KMS-11 (cell line): Measurements from ENCODE around the gene OR9A4.

Experiments used
- H2AFZ ChIP-seq: fragments of 200-600 bp; sonication (generic); 2 replicates; pipeline ENCODE4 v1.6.1; 2016; ENCODE audit warnings: antibody characterized with exemption, mixed run types, low read depth
- H3K27ac ChIP-seq: fragments of 200-600 bp; sonication (generic); 2 replicates; pipeline ENCODE4 v1.6.1; 2016; ENCODE audit warnings: mild to moderate bottlenecking, mixed run types
- H3K27me3 ChIP-seq: fragments of 200-600 bp; sonication (generic); 2 replicates; pipeline ENCODE4 v1.6.1; 2017; ENCODE audit warnings: mild to moderate bottlenecking, low read depth, mixed run types, moderate library complexity; ENCODE audit not compliant: insufficient read depth
- H3K36me3 ChIP-seq: fragments of 200-600 bp; sonication (generic); 2 replicates; pipeline ENCODE4 v1.6.1; 2017; ENCODE audit warnings: mild to moderate bottlenecking, mixed run types; ENCODE audit not compliant: insufficient read depth
- H3K4me1 ChIP-seq: fragments of 200-600 bp; sonication (generic); 2 replicates; pipeline ENCODE4 v1.6.1; 2016; ENCODE audit warnings: mild to moderate bottlenecking, low read depth, mixed run types; ENCODE audit not compliant: poor library complexity, severe bottlenecking
- H3K4me2 ChIP-seq: fragments of 200-600 bp; sonication (generic); 2 replicates; pipeline ENCODE4 v1.7.0; 2016; ENCODE audit warnings: mild to moderate bottlenecking, mixed run types
- H3K4me3 ChIP-seq: fragments of 200-600 bp; sonication (generic); IDR thresholded peaks from 2 replicates; pipeline ENCODE4 v1.6.1; 2017; ENCODE audit warnings: low read depth, low read length, mixed read lengths; ENCODE audit not compliant: insufficient read depth
- H3K79me2 ChIP-seq: fragments of 200-600 bp; sonication (generic); 2 replicates; pipeline ENCODE4 v1.6.1; 2016; ENCODE audit warnings: low read depth, mixed run types; ENCODE audit not compliant: insufficient read depth
- H3K9ac ChIP-seq: fragments of 200-600 bp; sonication (generic); 2 replicates; pipeline ENCODE4 v1.6.1; 2016; ENCODE audit warnings: mild to moderate bottlenecking, mixed run types
- H4K20me1 ChIP-seq: fragments of 200-600 bp; sonication (generic); 2 replicates; pipeline ENCODE4 v1.6.1; 2016; ENCODE audit warnings: mild to moderate bottlenecking, mixed run types; ENCODE audit not compliant: insufficient read depth
- CTCF ChIP-seq: fragments of 200-600 bp; sonication (generic); conservative IDR thresholded peaks from 2 replicates; pipeline ENCODE4 v1.6.1; 2017; ENCODE audit warnings: low read depth, mild to moderate bottlenecking, antibody characterized with exemption, low read length, moderate library complexity, mixed read lengths

The OR9A4 gene

GRCh38 chr7:141928845-141929195 is 12.6 kb downstream of the OR9A4 start:
- Histone ChIP-seq H3K36me3 (no peaks in the 10 kb centered on the region), H3K27ac (no peak overlapping the region), H2AFZ (no peak overlapping the region)

DNA sequence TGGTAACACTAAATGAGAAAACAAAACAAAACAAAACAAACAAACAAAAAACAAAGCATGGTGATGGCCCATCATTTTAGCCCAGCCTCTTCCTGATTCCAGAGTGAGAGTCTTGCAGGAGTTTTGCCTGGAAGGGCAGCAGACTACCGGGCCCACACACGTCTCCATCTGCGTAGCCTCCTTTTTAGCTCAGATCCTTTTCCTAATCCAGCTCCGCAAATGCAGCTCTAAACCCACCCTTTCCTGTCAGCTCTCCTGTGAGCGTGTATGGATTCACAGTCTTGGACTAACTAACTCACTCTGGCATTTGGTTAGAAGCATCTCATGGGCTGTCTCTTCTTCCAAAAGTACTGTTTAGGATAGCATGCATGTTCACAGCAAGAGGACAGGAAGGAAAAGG is 14.0 kb downstream of the OR9A4 start:
- TF ChIP-seq CTCF = no peak
- Histone ChIP-seq H3K4me3 (no peak overlapping the region), H3K27ac (no peak overlapping the region), H3K36me3 (no peaks in the 10 kb centered on the region), H3K27me3 (no peaks in the 10 kb centered on the region), H2AFZ (no peak overlapping the region), H3K79me2 (no peaks in the 10 kb centered on the region), H3K4me2 (no peak overlapping the region), H3K4me1 (no peaks in the 10 kb centered on the region), H3K9ac (no peak overlapping the region), H4K20me1 (no peaks in the 10 kb centered on the region)

More at GRCh38 chr7:141928845-141929195, 12.6 kb downstream of the OR9A4 start:
- no peaks in the 10 kb centered on the region for H4K20me1 ChIP-seq
- H3K27me3 ChIP-seq = no peaks in the 10 kb centered on the region
- H3K4me2 ChIP-seq = no peak overlapping the region
- no peak for TF ChIP-seq CTCF
- H3K4me1 ChIP-seq = no peaks in the 10 kb centered on the region
- H3K9ac ChIP-seq = no peak overlapping the region
- no peak overlapping the region for H3K4me3 ChIP-seq
- no peaks in the 10 kb centered on the region for H3K79me2 ChIP-seq

DNA sequence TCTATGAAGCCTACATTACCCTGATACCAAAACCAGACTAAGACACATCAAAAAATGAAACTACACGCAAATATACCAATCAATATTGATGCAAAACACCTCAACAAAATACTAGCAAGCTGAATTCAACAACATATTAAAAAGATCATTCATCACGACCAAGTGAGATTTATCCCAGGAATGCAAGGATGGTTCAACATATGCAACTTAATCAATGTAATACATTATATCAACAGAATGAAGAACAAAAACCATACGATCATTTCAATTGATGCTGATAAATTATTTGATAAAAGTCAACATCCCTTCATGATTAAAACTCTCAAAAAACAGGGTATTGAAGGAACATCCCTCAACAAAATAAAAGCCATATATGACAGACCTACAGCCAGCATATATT is 24.9 kb downstream of the OR9A4 start:
- Histone ChIP-seq H3K27me3 (no peaks in the 10 kb centered on the region), H3K36me3 (no peaks in the 10 kb centered on the region), H3K9ac (no peak overlapping the region), H3K4me1 (no peaks in the 10 kb centered on the region), H3K27ac (no peak overlapping the region), H3K79me2 (no peaks in the 10 kb centered on the region), H4K20me1 (no peaks in the 10 kb centered on the region), H3K4me2 (no peak overlapping the region), H3K4me3 (no peak overlapping the region), H2AFZ (no peak overlapping the region)
- no peak for TF ChIP-seq CTCF

DNA sequence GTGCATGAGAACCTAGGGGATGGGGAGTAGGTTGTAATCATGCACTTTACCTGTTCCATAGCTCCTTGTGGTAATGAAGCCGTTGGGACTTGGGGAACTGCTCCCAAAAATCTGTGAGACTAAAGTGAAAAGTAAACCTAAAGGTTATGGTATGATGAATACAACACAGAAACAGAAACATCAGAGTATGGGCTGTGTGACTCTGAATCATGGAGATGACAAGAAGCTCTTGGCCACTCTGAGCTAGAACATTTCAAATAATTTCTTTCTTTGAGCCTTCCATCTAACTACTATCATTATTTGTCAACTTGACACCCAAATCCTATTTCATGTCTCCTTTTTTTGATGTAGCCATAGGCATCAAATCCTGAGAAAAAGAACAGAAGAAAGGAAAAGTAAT is 27.6 kb downstream of the OR9A4 start:
- H3K9ac ChIP-seq = no peak overlapping the region
- TF ChIP-seq CTCF = no peak
- H2AFZ ChIP-seq = no peak overlapping the region
- no peaks in the 10 kb centered on the region for H3K27me3 ChIP-seq
- H3K4me1 ChIP-seq = no peaks in the 10 kb centered on the region
- no peaks in the 10 kb centered on the region for H3K36me3 ChIP-seq
- H3K79me2 ChIP-seq = no peaks in the 10 kb centered on the region
- H4K20me1 ChIP-seq = no peaks in the 10 kb centered on the region
- no peak overlapping the region for H3K27ac ChIP-seq
- no peak overlapping the region for H3K4me3 ChIP-seq
- no peak overlapping the region for H3K4me2 ChIP-seq

DNA sequence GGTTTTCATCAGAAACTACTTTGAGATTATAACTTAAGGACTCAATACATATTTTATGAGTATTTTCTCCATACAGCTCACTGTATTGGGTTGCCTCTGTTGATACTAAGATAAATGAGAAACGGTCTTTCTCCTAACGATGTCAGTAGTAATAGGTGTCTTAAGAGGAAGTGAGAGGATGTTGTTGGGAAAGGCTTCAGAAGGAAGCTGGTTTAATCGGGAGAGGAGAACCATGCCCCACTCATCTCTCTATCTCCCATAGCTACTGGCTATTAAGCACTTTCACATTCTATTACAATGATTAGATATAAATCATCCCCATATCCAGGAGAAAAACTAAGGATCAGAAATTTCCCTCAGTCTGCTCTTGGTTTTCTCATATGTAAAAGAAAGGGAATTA is 28.6 kb downstream of the OR9A4 start:
- no peak overlapping the region for H3K27ac ChIP-seq
- H2AFZ ChIP-seq = no peak overlapping the region
- H4K20me1 ChIP-seq = no peaks in the 10 kb centered on the region
- no peak overlapping the region for H3K4me3 ChIP-seq
- no peak overlapping the region for H3K9ac ChIP-seq
- TF ChIP-seq CTCF = no peak
- H3K27me3 ChIP-seq = no peaks in the 10 kb centered on the region
- no peaks in the 10 kb centered on the region for H3K4me1 ChIP-seq
- no peak overlapping the region for H3K4me2 ChIP-seq
- H3K79me2 ChIP-seq = no peaks in the 10 kb centered on the region
- H3K36me3 ChIP-seq = no peaks in the 10 kb centered on the region
